T-helper 9 cell (primary cell): ENCODE results near the gene YEATS2.
A peak's percentile ranks its signal among the peaks of the same experiment; 100 is the strongest.
"Not testable (repeated sequence)": the region's sequence is repeated elsewhere in the genome, so short reads cannot be mapped to it uniquely, and the experiment has no call there.

Experiments used
- DNase-seq: peaks from one replicate; pipeline ENCODE4 v3.0.0-alpha.2; 2020

Gene YEATS2

GRCh38 chr3:183718012-183718411 lies 20.4 kb downstream of the YEATS2 start:
- DNase-seq = no peak

- no peak for DNase-seq
Observed at GRCh38 chr3:183725387-183725786, 27.8 kb downstream of the YEATS2 start.

- DNase-seq = no peak
Observed at GRCh38 chr3:183728204-183728603, 30.6 kb downstream of the YEATS2 start.

GRCh38 chr3:183730361-183730760 lies 32.8 kb downstream of the YEATS2 start:
- DNase-seq = no peak

DNA sequence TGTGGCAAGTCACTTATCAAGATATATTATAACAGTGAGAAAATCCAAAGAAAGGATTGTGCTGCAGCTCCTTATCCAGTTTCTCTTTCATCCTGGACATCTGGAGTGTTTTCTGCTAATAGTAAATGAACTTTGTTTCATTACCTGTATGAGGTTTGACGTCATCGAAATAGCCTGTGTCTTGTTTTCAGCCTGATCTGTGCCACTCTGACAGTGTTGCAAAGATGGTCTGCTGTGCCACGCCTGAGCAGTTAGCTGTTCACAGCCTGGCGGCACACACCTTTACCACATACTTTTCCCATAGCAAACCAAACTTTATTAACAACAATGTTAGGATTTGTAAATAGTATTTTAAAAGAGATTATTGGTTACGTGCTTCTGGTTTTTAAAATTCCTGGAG lies 34.0 kb downstream of the YEATS2 start:
- DNase-seq = no peak

DNA sequence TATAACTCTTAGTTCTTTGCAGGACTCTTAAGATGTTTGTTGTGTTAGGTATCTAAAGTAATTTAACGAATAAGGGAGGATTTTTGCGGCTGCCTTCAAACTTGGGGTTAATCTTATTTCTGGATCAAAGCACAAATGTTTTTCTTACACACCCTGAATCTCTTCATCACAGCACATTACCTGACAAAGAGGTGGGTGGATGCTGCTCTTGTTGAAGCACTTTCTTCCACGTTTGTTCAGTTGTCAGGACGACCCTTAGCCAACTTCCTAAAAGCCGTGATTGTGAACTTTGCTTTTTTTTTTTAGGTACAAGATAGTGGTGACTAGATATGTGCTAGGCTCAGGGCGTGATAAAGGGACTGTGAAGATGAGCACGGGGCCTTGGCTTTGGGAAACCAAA lies 36.0 kb downstream of the YEATS2 start:
- no peak for DNase-seq

- no peak for DNase-seq
Observed at GRCh38 chr3:183734750-183735494, 37.3 kb downstream of the YEATS2 start.

- DNase-seq = no peak
Observed at GRCh38 chr3:183737116-183737515, 39.5 kb downstream of the YEATS2 start.

- not testable (repeated sequence) for DNase-seq
Observed at GRCh38 chr3:183740154-183740553, 42.6 kb downstream of the YEATS2 start.

DNA sequence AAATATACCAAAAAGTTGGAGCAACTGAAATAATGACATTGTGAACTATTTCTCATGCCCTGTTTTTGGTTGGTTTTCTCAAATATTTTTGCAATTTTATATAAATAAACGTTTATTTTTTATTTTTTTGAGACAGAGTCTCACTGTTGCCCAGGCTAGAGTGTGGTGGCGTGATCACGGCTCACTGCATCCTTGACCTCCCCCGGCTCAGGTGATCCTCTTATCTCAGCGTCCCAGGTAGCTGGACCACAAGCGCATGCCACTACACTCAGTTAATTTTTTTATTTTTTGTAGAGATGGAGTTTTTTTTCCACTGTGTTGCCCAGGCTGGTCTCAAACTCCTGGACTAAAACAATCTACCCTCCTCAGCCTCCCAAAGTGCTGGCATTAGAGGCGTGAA lies 45.6 kb downstream of the YEATS2 start:
- DNase-seq = no peak

GRCh38 chr3:183745300-183746098 lies 47.9 kb downstream of the YEATS2 start:
- no peak for DNase-seq

DNA sequence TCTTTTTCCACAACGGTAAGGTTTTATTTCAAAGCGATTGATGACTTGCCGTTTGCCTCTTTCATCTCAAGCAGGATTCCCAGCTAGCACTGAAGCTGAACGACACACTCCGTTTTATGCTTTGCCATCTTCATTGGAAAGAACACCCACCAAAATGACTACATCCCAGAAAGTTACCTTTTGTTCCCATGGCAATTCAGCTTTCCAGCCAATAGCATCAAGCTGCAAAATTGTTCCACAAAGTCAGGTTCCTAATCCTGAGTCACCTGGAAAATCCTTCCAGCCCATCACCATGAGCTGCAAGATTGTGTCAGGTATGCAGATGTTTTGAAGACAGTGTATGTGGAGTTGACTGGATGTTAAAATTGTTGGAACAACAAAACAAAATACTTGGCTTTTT lies 56.5 kb downstream of the YEATS2 start:
- no peak for DNase-seq

DNA sequence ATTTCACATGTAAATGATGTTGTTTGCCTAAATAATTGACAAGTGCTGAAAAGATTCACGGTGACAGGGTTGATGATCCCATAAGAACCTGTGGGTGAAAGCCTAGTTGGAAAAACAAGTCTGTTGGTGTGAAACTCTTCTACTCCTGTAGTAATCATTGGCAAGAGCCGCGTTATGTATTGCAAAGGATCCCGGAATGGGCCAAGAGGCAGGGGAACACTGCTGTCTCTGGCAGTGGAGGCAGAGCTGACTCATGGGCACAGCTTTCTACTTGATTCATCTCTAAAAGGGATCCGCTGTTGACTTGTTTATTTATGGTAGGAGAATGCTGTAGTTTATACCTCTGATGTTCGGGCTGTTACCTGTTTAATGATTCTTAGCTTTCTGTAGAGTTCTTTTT lies 64.7 kb downstream of the YEATS2 start:
- DNase-seq = no peak

DNA sequence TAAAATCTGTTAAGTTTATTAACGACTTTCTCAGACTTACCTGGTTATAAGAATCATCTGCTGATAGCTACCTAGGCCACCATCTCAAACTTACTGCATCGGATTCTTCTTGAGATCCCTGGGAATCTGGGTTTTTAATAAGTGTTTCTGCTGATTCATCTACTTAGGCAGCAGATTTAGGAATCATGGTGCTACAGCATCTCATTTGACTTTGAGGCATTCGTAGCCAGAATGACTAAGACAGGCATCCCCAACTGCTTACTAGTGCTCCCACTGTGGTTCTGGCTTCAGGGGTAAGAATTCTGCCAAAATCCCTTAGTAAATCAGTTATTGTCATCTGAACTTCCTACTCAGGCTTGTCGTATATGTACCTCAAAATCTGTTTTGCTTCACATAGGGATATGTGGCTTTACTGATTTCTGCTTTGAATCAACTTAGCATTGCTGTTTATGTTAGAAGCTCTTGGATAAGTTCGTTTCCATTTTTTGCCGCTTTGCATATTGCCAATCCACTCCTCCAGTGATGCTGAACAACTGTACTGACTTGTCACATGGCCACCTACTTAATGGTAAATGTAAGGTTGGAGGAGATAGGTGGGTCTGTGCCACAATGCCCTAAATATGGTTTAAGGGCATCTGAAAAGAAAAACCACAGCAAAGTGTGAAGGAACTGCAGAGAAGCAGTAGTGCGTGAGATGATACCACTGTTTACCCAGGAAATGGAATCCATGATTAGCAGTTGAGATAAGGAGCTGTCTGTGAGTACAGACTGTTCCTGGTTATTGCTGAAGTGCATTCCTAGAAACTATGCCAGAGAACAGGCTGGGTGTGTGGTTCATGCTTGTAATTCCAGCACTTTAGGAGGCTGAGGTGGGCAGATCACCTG lies 67.5 kb downstream of the YEATS2 start:
- DNase-seq = no peak

DNA sequence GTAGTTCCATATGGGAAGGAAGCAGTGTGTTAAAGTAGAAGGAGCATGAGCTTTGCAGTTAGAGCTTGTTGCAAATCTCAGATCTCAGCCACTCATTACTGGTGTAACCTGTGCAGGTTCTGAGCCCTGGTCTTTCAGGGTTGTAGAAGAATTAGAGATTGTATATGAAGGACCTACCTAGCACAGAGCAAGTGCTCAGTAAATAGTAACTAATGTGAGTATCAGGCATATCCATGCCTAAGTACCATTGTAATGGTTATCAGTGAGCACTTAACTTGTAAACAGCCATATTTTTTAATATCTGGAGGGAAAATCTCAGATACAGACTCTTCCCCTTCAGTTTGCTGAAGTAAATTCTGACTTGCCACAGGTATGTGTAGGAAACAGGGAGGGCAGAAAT lies 68.5 kb downstream of the YEATS2 start:
- DNase-seq = no peak

- peak; percentile 57 for DNase-seq
Observed at GRCh38 chr3:183766745-183767606, 69.4 kb downstream of the YEATS2 start.

DNA sequence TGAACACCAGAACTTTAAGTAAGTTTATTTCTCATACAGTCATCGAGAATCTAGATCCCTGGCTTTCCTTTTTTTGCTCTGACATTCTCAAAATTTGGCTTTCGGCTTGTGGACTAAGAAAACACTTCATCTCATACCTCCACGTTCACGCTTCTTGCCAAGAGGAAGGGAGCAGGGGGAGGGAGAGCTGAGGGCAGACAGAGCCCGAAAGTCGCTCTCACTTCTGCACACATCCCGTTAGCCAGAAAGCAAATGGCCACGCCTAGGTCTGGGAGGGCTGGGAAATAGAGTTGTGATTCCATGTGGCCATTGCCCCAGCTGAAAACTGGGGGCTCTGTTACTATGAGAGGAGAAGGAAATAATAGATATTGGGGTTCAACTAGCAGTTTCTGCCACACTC lies 70.5 kb downstream of the YEATS2 start:
- no peak for DNase-seq

DNA sequence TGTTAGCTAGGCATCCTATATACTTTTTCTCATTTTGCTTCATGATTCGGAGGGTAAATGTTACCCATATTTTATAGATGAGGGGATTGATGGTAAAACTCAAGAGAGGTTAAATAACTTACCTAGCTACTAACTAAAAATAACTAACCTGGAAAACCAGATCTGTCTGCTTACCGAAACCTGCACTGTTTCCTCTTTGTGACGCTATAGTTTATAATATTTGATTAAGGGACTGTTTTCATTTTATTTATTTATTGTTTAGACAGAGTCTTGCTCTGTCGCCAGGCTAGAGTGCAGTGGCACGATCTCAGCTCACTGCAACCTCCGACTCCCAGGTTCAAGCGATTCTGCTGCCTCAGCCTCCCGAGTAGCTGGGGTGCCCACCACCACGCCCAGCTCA lies 71.9 kb downstream of the YEATS2 start:
- DNase-seq = no peak

DNA sequence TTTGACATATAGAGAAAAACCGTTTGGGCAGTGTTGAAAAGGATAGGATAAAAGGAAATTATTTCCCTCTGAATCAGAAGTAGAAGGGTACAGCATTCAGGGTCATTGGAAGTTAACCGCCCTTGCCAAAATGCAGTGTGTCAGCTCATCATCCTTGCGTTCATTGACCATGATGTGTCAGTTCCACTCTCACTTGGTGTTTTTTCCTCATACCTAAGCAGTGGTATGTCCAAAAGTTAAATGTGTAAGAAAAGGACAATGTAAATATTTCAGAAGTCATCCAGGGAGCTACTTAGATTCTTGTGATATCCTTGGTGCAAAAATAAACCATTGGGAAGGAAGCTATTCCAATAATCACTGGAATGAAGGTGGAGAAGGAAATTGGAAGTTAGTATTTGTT lies 77.0 kb downstream of the YEATS2 start:
- no peak for DNase-seq

GRCh38 chr3:183775781-183776180 lies 78.2 kb downstream of the YEATS2 start:
- no peak for DNase-seq

DNA sequence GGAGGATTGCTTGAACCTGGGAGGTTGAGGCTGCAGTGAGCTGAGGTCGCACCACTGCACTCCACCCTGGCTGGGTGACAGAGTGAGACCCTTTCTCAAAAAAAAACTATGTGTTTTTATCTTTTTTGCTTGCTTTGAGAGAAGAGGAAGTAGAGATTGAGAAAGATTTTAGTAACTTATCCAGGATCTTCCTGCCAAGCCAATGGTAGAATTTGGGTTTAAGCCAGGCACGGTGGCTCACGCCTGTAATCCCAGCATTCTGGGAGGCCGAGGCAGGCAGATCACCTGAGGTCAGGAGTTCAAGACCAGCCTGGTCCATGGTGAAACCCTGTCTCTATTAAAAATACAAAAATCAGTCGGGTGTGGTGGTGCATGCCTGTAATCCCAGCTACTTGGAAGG lies 78.9 kb downstream of the YEATS2 start:
- not testable (repeated sequence) for DNase-seq

DNA sequence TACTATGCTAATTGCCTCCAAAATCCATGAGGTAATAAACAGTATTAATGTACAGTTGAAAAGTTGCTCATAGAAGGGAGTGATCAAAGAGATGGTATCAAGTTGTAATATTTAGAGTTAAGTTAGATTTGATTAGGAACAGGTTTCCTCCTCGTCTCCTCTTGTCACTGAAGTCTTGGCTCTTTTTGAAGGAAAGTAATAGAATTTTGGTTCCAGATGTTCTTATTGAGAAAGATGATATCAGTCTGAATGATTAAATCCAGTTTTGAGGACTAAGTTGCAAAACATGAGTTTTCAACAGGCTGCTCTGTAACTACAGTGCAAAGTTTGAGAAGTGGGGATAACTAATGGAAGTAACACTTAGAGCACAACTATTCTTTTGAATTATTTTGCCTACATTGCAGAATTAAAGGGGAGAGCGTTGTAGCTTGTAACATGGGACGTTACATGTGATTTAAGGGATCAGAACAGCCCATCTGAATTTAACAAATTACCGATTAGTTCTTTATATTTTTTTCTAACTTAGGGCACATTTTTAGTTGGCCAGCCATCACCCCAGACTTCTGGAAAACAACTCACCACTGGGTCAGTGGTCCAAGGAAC lies 79.5 kb downstream of the YEATS2 start:
- no peak for DNase-seq
